NCI-H82 treated with DMSO at 0.1 percent for 48 hours (cell line): ENCODE measurements around the gene LRIG2.
"Not testable (repeated sequence)": the region's sequence is repeated elsewhere in the genome, so short reads cannot be mapped to it uniquely, and the experiment has no call there.

Experiments
- DNase-seq: peaks from one replicate; lab custom pipeline; 2025; ENCODE audit not compliant: unreplicated experiment; lab: John Stamatoyannopoulos, UW

LRIG2 gene

DNA sequence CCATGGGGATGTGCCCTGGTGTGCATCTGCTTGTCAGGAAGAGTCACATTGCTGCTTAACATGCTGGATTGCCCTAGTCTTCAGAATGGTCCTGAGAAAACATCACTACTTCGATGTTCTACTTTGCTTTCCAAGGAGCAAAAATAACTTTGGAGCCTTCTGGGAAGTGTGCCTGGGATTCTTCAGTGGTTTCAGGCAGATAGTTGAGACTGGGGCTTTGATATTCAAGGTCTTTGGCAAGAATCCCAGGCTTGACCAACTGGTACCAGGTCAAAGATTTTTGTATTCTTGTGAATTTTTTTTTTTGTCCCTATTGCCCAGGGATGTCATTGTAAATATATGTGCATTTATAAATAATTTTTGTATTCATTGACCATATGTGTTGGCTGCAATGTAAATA is 51.4 kb downstream of the LRIG2 start:
- DNase-seq = no peak

DNA sequence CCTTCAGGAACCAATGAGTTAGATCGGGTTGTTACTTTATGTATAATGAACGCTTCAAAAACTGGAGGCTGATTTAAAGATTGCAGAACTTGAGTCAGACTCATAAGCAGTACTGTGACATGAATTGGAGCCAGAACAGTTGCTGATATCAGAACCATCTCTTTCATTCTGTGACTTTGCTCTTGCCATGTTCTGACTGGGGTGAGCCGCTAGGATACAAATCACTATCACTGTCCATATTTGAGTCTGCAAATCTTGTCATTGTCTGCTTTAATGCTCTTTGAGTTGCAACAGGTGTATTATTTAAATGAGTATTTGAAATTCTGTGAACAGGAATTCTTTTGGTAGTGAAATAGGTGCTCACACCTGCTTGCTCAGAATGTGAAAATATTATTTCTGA is 52.5 kb downstream of the LRIG2 start:
- no peak for DNase-seq

DNA sequence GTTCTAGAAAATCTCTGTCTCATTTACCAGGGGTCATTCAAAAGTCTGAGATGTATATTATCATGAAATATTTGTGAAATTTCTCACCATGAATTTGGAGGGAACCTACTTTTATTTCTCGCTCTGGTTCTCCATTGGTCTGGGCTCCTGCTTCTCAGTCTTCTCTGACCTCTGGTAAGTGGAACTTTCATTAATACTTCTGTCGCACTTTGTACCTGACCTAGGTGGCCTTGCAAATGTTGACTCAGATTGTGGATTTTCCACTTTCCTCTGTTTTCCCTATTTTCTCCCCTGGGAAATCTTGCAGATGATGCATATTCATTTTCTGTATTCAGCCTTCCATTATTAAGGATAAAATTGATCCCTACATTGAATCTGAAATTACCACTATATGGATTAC is 53.2 kb downstream of the LRIG2 start:
- no peak for DNase-seq

DNA sequence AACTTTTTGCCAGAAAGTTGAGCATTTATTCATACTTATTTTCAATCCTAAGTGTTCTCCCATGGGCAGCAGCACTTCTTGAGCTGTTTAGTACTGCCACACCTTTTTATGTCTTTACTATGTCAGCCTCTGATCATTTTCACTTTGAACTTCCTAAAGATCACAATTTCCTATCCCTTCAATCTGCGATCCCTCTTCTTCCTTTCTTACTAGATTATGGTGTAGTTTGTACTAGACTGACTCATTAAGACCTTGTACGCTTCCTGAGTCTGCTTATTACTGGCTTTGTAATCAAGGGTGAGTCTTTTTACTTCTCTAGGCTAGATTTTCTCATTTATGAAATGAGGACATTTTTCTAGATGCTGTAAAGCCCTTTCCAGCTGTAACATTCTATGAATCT is 55.1 kb downstream of the LRIG2 start:
- no peak for DNase-seq

DNA sequence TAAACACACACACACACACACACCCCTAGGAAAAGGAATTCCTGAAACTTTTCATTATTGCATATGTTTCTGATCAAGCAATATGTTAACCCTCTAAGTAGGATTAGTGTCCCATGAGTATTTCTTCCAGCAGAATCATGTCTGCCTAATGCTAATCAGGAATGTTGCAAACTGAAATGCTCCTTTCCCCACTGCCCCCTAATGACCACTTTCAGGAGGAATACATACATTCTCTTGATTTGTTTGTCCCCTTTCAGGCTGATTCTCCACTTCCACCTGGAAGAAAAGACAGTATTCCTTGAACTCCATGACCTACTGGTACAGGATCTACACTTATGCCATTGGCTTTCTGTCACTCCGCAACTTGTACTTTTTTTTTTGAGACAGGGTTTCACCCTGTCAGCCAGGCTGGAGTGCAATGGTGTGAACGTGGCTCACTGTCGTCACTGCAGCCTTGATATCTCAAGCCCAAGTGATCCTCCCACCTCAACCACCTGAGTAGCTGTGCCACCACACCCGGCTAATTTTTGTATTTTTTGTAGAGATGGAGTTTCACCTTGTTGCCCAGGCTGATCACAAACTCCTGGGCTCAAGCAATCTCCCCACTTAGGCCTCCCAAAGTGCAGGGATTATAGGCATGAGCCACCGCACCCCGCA is 56.7 kb downstream of the LRIG2 start:
- no peak for DNase-seq

DNA sequence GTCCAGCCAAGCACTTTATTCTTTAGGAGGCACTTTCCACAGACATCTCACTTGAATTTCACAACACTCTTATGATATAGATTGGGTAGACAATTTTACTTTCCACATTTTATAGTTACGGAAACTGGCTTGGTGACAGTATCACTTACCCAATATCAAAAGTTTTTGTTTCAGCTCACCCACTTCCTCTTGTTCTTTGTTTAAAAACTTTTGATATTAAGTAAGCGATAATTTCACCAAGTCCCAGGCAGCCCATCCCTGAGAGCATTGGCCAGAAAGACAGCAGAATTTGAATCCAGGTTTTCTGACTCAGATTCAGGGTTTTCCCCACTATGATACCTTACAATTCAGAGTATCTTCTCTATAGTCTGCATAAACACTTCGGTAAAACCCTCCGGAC is 60.0 kb downstream of the LRIG2 start:
- DNase-seq = no peak

DNA sequence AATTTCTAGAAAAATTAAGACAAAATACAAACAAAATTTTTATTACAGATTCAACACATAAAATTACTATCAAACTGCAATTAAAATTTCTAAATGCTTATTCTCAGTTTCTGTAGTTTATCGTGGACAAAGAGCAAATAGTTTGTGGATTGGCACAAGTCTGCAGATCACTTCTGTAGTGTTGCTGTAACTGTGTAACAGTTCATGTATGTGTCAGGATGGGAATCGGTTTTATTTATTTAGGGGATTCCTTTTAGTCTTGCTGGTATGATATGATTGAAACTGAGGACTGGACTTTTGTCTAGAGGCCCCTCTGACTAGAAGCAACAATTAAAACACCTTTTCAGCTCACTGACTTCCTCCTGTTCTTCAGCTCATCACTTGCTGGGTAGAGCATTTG is 60.8 kb downstream of the LRIG2 start:
- DNase-seq = no peak

DNA sequence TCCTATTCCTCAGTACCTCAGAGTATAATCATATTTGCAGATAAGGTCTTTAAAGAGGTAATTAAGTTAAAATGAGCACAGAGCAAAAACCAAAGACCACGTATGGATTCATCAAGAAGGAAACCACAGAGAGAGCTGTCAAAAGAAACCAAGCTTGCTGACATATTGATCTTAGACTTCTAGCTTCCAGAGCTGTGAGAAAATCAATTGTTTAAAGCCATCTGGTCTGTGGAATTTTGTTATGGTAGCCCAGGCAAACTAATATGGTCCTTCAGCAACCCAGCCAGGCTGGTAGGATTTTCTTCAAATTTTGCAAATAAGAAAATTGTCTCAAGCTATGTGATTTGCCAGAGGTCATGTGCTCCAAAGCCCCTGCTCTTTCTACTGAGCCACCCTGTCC is 62.5 kb downstream of the LRIG2 start:
- no peak for DNase-seq

DNA sequence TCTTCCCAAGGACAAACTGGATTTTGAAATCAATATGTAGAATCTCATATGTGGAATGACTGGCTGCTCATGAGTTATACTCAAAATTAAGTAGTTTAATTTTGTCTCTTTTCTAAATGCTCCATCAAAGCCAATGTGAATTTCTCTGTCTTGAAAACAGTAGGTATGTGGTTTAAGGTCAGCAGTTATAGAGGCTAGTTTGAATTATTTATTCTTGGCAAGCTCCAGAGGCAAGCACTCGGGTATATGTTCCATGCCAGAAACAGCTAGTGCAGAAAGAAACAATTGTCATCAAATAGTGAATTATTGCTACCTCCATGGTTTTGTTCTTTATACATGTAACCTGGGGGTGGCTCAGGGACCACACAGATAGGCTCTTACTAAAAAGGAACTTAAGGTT is 63.5 kb downstream of the LRIG2 start:
- DNase-seq = no peak

DNA sequence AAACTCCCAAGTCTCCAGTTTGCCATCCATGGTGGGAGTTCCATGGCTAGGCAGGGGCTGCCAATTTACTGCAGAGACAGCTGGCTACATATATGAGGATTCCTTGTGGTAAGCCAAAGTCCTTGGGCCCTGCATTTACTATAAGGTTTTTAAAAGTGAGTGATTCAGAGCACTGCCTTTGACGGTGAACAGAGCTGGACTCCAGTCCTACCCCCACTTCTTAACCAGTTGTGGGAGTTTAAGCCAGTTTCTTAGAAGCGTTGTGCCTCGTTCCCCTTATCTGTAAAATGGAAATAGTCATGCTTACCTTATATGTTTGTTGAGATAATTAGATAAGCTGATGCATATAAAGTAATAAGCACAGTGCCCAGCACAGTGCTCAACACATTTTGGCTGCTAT is 64.6 kb downstream of the LRIG2 start:
- no peak for DNase-seq

DNA sequence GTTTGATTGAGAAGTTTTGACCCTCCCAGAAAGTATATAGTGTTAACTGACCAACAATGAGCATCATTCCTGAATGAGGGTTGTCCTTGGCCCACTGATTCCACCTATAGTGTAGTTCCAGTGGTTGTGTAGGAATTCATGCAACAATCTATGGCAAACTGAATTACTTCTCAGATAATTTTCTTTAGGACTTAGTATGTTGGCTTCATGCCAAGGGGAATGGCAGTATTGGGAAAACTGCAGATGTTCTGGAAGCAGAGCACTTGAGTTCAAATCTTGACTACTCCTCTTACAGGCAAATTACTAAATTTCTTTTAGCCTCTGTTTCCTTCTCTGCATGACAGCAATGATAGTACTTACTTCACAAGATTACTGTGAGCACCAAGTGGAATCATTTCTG is 65.8 kb downstream of the LRIG2 start:
- no peak for DNase-seq

DNA sequence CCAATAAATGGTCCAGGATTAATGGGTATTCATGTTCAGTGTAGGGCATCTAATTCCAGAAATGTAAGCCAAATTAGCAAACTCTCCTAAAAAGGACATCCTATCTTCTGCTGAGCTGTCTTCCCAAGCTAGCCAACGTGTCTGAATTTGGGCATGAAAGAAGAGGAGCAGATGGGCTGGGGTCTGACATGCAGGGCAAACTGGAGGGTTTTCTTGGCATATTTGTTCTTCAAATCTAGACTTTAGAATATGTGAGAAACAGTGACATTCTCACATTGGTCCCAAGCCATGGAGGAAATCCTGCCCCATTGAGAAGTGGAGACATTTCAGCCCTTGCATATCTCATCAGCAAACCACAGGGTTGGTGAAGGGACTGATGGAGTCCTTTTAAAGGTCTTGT is 67.2 kb downstream of the LRIG2 start:
- no peak for DNase-seq

DNA sequence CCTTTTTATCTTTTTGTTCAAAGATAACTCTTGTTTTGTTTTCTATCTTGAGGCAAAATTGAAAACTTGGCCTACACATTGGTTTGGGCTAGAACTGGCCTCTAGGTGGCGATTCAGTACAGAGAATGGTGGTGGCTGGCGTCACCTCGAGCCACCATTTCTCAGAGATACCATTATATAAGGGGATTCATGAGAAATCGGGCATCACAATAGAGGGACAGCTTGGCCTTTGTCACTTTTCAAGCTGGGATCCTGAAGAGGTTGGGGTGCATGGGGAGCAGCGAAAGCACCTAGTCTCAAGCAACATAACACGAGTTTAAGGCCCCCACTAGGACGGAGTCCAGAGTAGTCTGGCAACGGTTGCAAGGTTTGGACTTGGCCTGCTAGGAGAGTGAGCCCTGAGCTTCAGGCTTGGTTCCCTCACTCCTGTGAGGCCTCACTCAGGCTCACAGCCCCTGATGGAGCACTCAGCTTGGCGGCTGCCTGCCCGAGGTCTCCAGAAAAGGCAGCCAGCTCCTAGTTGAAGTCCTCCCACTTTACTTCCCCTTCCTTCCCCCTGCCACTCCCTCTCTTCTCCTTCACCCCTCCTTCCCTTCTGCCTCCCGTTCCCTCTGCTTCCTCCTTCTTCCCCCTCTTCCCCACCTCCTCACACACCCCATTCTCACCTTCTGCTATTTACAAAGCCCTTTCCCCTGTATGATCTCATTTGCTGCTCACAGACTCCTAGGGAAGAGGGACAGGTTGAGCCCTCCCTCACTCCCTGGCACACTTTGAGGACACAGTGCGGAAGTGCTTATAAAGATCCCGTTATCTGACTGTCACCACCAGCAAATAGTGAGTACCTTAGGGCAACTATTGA is 67.8 kb downstream of the LRIG2 start:
- peak; percentile 15 for DNase-seq

DNA sequence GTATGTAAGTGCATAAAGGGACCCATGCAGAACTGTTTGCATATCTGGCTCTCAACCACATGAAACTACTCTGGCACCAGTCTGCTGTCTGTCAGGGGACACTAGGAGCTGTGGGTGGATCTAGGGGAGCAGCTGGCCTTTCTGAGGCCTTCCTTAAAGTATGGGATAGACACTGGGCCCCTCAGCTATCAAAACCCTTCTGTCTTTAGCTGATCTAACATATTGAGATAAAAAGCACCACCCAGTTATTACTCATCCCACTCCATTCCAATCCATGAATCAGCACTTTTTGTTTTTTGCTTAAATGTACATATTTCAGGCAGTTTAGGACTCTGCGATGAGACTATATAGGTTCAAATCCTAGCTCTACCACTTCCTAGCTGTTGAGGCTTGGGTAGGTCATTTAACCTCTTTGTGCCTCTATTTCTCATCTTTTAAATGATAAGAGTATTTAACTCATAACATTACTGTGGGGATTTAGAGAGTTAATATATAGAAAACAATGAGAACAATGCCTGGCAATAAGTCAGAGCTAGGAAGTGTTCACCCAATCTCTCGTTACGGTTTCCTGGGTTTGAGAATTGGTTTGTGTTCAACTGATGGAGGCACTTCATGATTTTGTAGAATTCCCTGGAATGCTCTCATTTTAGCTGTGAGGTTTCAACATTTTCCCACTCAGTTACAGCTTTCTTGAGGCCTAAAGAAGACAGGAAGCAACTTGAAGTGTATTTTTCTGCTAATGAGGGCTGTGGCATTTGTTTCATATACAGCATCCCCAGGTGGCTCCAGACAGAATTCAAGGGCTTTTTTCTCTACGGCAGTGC is 68.9 kb downstream of the LRIG2 start:
- no peak for DNase-seq

DNA sequence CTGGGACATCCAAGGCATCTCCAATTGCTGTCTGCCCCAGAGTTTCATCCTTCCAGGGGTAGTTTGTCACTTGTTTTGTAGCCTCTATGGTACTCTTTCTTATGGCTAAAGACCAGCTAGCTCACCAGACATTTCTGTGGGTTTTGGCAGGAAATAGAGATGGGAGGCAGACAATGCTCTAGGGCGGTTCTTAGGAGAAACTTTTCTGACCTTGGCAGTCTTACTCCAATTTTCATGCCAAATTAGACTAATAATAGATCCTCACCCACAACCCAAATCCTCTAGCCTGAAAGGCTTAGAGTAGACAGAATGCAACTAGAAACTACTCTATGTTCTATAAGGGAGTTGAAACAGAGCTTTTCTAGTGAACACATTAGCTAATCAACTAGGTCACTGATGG is 69.8 kb downstream of the LRIG2 start:
- no peak for DNase-seq

DNA sequence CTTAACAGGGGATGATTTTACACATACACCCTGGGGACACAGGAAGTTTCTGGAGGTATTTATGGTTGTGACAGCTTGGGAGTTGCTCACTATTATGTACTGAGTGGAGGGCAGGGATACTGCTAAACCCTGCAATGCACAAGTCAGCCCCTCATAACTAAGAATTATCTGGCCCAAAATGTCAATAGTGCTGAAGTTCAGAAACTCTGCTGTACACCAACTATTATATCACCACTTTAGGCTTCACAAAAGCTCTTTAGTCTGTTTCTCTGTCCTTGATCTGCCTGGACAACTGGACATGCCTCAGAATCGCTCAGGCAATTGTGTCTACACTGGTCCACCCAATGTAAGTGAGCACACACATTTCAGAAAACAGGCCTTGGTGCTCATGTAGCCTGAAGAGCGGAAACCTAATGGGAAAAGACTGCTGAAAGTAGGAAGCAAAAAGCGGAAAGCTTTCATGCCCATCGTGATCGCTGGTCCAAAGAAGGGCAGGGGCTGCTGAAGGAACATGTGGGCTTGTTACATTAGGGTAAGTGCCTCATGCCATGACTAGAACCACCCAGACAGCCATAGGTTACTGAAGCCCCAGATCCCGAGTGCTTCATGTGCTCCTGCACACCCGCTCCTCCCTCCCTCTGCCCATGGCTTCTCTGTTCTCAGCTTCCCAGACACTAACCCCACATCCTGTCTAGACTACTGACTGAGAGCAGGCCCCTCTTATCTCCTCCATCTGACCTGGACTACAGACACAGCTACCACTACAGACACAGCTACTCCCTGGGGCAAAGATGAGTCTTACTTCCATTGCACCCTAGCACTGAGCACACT is 73.5 kb downstream of the LRIG2 start:
- no peak for DNase-seq

DNA sequence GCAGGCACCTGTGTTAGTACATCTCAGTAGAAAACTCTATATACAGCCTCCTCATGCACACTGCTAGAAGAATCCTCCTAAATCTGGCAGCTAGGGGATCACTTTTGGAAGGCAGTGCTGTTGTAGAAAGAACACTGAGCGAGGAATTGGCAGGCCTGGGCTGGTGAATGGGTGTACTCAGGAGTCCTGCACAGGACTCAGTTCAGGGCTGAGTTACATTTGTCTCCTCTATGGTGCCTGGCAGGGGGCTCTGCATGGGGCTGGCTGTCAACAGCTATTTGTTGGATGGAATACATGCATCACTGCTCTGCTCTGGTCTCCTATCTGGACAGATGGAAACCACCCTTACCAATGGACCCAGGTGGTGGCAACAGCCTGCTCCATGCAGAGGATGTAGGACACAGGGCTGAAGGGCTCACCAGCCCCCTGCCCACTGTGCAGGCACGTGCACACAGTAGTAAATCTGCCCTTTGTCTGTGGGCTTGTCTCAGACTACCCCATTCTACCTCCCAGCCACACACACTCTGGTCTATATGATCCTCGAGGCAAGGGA is 74.2 kb downstream of the LRIG2 start:
- DNase-seq = no peak

DNA sequence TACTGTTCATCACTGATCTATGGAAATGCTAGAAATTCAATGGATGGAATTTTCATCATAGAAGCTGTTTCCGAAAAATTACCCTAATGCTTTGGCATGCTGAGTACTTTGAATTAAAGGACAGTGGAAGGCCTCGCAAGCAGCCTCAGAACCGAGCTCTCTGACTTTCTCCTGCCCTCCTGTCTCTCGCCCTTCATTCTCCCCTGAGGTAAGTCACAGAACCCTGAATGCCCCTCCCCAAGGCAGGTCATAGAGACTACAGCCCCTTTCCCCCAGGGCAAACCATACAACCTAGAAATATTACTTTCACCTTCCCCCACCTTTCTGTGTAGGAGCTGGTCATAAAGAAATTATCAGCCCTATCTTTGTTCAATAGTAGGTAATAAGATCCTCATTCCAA is 74.8 kb downstream of the LRIG2 start:
- DNase-seq = no peak

DNA sequence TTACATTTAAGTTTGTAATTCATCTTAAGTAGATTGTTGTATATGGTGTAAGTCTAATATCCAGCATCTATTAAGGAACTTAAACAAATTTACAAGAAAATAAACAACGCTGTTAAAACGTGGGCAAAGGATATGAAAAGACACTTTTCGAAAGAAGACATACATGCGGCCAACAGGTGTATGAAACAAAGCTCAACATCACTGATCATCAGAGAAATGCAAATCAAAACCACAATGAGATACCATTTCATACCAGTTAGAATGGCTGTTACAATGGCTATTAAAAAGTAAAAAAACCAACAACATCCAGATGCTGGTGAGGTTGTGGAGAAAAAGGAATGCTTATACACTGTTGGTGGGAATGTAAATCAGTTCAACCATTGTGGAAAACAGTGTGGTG is 77.5 kb downstream of the LRIG2 start:
- DNase-seq = not testable (repeated sequence)

DNA sequence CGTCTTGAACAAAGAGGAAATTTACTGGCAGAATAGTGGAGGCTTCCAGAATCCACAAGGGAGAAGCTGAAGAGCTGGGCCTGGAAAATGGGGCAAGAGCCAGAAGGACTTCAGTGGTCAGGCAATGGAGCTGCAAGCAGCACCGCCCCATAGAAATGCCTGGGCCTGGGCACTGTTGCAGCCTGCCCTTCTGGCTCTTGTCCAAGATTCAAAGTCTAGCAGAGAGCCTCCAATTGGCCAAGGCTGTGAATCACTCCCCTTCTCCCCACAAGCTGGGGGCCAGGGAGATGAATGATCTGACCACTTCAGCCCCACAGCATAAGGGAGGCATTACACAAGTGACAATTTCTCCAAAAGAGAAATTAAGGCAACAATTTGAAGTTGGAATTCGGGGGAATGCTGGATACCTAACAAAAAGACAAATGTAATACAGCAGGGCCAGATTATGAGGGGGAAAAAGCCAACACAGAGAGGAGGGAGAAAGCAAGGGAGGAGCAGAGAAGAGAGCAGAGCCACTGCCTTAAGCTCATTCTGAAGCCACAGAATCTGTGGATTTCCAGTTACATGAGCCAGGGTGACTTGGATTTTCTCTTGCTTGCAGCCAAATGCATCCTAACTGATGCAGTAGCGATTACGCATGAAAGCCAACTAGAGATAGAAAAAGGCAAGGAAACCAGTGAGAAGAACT is 80.3 kb downstream of the LRIG2 start:
- DNase-seq = no peak
